Brain microvascular endothelial cell (primary cell): ENCODE results near the gene LRRFIP1.

Experiments used
- DNase-seq: peaks from one replicate; pipeline ENCODE4 v3.0.0-alpha.2; 2020
- H3K27ac ChIP-seq: fragments of 250-450 bp; sonication (Bioruptor Pico); 2 replicates; pipeline ENCODE4 v1.5.1; 2020; ENCODE audit warnings: mild to moderate bottlenecking, moderate library complexity
- H3K27me3 ChIP-seq: fragments of 250-450 bp; sonication (Bioruptor Pico); replicated peaks from 2 replicates; pipeline ENCODE4 v1.5.1; 2020; ENCODE audit warnings: mild to moderate bottlenecking
- H3K36me3 ChIP-seq: fragments of 250-450 bp; sonication (Bioruptor Pico); replicated peaks from 2 replicates; pipeline ENCODE4 v1.5.1; 2020; ENCODE audit warnings: mild to moderate bottlenecking
- H3K4me3 ChIP-seq: 2 replicates; pipeline ENCODE4 v1.5.1; 2011; ENCODE audit warnings: low read depth, mild to moderate bottlenecking, control low read depth, low read length, moderate library complexity
- in situ Hi-C: cut with HindIII; loops from 2 replicates; pipeline ENCODE4 v1.10.0; 2017; ENCODE audit warnings: low sequenced_read_pairs, low pct_ligation_motif_present
- TF ChIP-seq, protein P1 (sequence below): IDR thresholded peaks from 2 replicates; pipeline ENCODE4 v1.5.1; 2011; ENCODE audit warnings: low read depth, mild to moderate bottlenecking, moderate library complexity, low read length, control low read depth, inconsistent platforms; ENCODE audit errors: missing control alignments

The LRRFIP1 gene, protein sequence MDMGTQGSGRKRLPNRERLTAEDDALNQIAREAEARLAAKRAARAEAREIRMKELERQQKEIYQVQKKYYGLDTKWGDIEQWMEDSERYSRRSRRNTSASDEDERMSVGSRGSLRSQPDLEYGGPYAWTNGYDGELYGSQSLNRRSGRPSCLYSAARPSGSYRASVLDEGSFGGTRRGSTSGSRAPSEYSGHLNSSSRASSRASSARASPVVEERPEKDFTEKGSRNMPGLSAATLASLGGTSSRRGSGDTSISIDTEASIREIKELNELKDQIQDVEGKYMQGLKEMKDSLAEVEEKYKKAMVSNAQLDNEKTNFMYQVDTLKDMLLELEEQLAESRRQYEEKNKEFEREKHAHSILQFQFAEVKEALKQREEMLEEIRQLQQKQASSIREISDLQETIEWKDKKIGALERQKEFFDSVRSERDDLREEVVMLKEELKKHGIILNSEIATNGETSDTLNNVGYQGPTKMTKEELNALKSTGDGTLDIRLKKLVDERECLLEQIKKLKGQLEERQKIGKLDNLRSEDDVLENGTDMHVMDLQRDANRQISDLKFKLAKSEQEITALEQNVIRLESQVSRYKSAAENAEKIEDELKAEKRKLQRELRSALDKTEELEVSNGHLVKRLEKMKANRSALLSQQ

DNA sequence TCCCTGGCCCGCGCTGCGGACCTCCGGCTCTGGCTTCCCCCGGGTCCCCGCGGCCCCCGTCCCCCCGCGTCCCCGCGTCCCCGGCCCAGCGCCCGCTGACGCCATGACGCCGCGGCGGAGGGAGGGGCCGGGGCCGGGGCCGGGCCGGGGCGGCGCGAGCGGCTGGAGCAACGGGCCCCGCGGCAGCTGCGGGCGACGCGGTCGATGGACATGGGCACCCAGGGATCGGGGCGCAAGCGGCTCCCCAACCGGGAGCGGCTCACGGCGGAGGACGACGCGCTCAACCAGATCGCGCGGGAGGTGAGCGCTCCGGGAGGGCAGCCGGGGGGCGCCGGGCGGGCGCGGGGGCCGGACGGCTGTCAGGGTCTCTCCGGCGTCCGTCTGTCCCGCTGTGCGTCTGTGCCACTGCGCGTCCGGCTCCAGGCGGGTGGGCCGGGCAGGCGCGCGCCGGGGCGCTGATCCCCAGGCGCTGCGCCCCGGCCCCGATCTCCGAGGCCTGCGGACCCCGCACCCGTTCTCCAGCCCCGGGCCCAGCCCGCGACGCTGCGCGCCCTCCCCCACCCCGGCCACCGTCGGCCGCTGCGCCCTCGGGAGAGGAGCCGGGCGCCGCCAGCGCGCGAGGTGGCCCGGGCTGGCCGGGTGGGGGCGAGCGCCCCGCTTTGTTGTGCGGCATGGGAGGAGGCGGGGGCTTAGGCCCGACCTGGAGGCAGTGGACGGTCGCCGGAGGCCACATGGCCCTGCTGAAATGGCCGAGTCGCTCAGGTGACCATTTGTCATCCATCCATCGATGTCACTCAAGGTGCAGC, at the start of gene LRRFIP1:
TSS of gene LRRFIP1 (plus strand) at position 147 of the 806 bp plus-strand sequence. CDS start at position 205, 58 bp downstream.
- H3K4me3 ChIP-seq: peak within 1 kb of the TSS; percentile 62
- H3K27me3 ChIP-seq: no peaks in the 10 kb centered on the region
- H3K36me3 ChIP-seq: no peaks in the 10 kb centered on the region
- no peak within 1 kb of the TSS for H3K27ac ChIP-seq
- TF ChIP-seq, protein P1, sequence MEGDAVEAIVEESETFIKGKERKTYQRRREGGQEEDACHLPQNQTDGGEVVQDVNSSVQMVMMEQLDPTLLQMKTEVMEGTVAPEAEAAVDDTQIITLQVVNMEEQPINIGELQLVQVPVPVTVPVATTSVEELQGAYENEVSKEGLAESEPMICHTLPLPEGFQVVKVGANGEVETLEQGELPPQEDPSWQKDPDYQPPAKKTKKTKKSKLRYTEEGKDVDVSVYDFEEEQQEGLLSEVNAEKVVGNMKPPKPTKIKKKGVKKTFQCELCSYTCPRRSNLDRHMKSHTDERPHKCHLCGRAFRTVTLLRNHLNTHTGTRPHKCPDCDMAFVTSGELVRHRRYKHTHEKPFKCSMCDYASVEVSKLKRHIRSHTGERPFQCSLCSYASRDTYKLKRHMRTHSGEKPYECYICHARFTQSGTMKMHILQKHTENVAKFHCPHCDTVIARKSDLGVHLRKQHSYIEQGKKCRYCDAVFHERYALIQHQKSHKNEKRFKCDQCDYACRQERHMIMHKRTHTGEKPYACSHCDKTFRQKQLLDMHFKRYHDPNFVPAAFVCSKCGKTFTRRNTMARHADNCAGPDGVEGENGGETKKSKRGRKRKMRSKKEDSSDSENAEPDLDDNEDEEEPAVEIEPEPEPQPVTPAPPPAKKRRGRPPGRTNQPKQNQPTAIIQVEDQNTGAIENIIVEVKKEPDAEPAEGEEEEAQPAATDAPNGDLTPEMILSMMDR: no peak
- DNase-seq: no peak
- in situ Hi-C loops: no loop called here

DNA sequence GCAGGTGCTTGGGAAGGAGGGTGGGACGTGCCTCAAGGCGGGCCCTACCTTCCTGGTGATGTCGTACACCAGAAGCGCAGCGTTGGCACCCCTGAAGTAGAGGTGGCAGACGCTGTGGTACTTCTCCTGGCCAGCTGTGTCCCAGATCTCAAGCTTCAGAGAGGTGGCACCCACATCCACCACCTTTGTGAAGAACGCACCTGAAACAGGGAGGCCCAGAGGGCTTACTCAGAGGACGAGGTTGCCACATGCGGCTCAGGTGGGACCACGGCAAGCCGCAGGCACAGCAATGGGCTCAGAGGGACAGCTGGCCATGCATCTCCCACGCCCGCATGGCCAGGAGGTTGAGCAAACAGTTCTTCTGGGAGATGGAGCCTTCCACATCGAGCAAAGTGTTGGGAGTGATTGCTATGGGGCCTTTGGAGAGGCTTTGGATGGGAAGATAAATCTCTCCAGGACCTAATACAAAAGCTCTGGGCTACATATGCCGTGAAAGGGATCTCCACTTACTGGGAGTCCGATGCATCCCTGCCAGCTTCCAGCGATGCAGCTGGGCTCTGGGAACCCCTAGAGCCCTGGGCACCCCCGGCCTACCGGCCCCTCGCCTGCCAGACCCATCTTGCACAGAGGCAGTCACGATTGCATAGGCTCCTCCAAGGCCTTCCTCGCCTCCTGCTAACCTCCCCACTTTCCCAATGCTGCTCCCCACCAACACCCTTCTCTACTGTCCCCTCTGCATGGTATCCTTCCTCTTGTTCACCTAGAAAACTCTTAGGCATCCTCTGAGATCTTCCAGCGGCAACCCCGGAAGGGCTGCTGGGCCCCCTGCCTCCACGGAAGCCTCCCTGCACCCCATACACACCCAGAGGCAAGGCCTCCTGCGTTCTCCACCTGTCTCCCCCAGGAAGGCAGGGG, 49.2 kb upstream of the LRRFIP1 start:
- TF ChIP-seq, protein P1: no peak
- no peaks in the 10 kb centered on the region for H3K36me3 ChIP-seq
- no peak overlapping the region for H3K4me3 ChIP-seq
- H3K27ac ChIP-seq: no peak overlapping the region
- no peak for DNase-seq
- in situ Hi-C loops: no loop called here
- H3K27me3 ChIP-seq: no peaks in the 10 kb centered on the region

DNA sequence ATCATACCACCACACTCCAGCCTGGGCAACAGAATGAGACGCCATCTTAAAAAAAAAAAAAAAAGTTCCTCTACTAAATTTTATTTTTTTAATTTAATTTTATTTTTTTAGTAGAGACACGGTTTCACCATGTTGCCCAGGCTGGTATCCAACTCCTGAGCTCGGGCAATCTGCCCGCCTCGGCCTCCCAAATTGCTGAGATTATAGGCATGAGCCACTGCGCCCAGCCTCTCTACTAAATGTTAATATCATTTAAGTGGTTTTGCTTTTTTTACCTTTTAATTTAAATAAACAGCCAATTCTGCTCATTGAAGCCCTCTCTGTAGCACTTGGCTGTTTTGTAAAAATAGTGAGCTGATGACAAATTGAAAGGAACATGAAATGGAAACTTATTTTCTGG, 46.1 kb upstream of the LRRFIP1 start:
- H3K36me3 ChIP-seq: no peaks in the 10 kb centered on the region
- TF ChIP-seq, protein P1: no peak
- H3K4me3 ChIP-seq: no peak overlapping the region
- no peak for DNase-seq
- H3K27ac ChIP-seq: no peak overlapping the region
- in situ Hi-C loops: no loop called here
- H3K27me3 ChIP-seq: no peaks in the 10 kb centered on the region

DNA sequence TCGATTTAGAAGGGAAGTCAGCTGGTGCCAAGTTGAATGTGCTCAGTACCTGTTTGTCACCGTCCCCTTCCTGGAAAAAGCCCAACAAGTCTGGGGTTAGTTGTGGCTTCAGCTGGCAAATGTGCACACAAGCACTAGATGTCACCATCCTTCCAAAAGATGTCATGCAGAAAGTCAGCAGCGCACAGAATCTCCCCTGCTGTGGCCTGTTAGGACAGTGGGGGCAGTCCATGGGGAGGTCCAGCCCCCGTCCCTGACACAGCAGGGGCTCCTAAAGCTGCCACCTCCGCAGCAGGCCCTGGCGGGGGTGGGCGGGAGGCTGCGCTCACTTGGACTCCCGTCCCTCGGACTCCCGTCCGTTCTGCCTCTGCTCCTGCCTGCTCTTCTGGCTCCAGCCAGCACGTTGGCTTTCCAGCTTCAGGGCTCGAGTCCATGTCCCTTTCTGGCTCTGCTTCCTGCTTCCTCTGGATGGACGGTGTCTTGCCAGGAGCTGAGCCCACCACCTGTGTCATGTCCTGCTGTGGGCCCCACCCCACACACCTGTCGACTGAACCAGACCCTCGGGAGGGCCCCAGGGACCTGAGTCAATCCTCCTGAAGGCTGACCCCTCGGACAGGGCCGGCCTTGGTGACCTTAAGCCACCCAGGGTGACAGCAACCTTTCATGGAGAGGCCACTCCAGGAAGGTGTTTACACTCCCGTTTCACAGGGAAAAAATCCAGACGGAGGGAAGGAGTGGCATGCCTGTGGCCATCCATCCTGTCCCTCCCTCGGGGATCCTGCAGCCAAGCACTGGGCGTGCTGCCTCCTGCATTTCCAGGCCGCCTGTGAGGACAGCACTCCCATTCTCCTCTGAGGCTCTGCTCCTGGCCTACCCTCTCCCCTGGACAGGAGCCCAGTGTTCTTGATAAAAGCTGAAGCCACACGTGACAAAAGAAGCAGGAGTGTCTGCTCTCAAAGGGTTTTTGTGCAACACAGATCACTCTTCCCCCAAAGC, 45.3 kb upstream of the LRRFIP1 start:
- in situ Hi-C loops: no loop called here
- H3K27ac ChIP-seq: no peak overlapping the region
- DNase-seq: peak; percentile 65
- H3K36me3 ChIP-seq: no peaks in the 10 kb centered on the region
- no peaks in the 10 kb centered on the region for H3K27me3 ChIP-seq
- H3K4me3 ChIP-seq: peak overlapping the region; percentile 15
- TF ChIP-seq, protein P1: peak; percentile 75
